Aorta (tissue), 5 donors: ENCODE results near the gene MID1IP1. TPM values are rescaled to one million over a fixed set of nuclear protein-coding genes. Genes with fewer than 3 reads are reported as not detected.

Source experiments
- ATAC-seq: fragments of 200-7000 bp; cut with Tn5 transposase; one replicate; pipeline ENCODE4 v1.9.1; 2022; ENCODE audit warnings: moderate library complexity; ENCODE audit not compliant: low FRiP score
- DNase-seq, 2 donors: peaks; one replicate each; pipeline ENCODE4 v3.0.0-alpha.2; 2020
- H3K27ac ChIP-seq, 2 donors: one replicate each; pipeline ENCODE4 v1.5.1; 2013; ENCODE audit warnings: low read length in 2 of 2, mild to moderate bottlenecking in 2 of 2, moderate library complexity in 2 of 2, control low read depth in 1 of 2, inconsistent platforms in 1 of 2, low read depth in 1 of 2
- H3K27me3 ChIP-seq, 2 donors: one replicate each; pipeline ENCODE4 v1.6.1; 2013; ENCODE audit warnings: control low read depth in 1 of 2, low read length in 1 of 2, mild to moderate bottlenecking in 1 of 2, moderate library complexity in 1 of 2; ENCODE audit not compliant: insufficient read depth in 2 of 2, control insufficient read depth in 1 of 2
- H3K36me3 ChIP-seq, 2 donors: one replicate each; pipeline ENCODE4 v1.6.1; 2013; ENCODE audit warnings: control low read depth in 1 of 2, low read length in 1 of 2, mild to moderate bottlenecking in 1 of 2; ENCODE audit not compliant: insufficient read depth in 2 of 2, control insufficient read depth in 1 of 2
- H3K4me1 ChIP-seq, 2 donors: one replicate each; pipeline ENCODE4 v1.6.1; 2013; ENCODE audit warnings: low read length in 2 of 2, control low read depth in 1 of 2, mild to moderate bottlenecking in 1 of 2, moderate library complexity in 1 of 2; ENCODE audit not compliant: insufficient read depth in 2 of 2, control insufficient read depth in 1 of 2
- H3K4me3 ChIP-seq, 2 donors: one replicate each; pipeline ENCODE4 v1.5.1; 2013; ENCODE audit warnings: low read length in 2 of 2, control low read depth in 1 of 2, mild to moderate bottlenecking in 1 of 2
- H3K9me3 ChIP-seq: one replicate; pipeline ENCODE4 v1.6.1; 2013; ENCODE audit warnings: mild to moderate bottlenecking, low read length; ENCODE audit not compliant: control insufficient read depth
- WGBS, 2 donors: extraction: QIAGEN DNeasy Blood & Tissue Kit; methylation state at CpG; one replicate each; pipeline ENCODE4 v1.1.7; 2013; 5-methylcytosine and 5-hydroxymethylcytosine counted together
- intact Hi-C, 2 donors: fragments of 100-400 bp; cut with DNase I; formaldehyde crosslinking; loops; one replicate each; pipeline versions ENCODE4 v1.14.2 to v1.15.0; 2022
- polyA plus RNA-seq, 2 donors: library from polyadenylated mRNA; stranded (reverse); fragments of 200-250 nt; gene quantifications; one replicate each; pipeline ENCODE4 v1.2.3, GENCODE V29; 2013
- total RNA-seq, 2 donors: library from RNA; stranded (reverse); fragmentation: NEBNext Ultra II Directional; extraction: Animal tissue kit (Norgen Biotek cat#: 25700); gene quantifications; one replicate each; pipeline ENCODE4 v1.2.1, GENCODE V29; 2021
- donor health status: healthy with polysubstance abuse.
- donor health status: Bipolar disorder and iron deficiency.
- donor health status: DM: no; HTN: no; CAD: no.
- donor health status: DM: no; HTN: no; CAD: no.
- donor health status: DM: yes; HTN: yes; CAD: no.

Gene MID1IP1
- total and polyA plus RNA-seq, 4 donors, result 24.4 to 34.0 (median 27.0) TPM

DNA sequence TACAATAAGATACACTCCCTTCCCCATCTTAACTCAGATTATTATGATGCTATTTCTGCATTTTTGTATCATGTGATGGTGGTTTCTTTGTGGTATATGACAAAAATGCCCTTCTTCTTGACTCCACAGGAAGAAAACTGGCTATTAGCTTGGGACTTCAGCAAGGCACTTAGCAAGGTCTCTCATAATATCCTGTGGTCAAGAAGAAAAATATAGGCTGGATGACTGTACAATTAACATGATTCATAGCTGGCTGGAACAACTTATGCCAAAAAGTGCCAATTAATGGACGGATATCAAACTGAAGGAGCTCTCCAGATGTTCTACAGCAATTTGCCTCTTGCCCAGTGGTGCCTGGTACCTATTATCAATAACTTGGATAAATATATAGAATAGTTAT lies 2.3 kb upstream of the MID1IP1 start:
- no peaks in the 10 kb centered on the region for H3K4me1 ChIP-seq
- no peaks in the 10 kb centered on the region for H3K36me3 ChIP-seq
- DNase-seq, result no peak
- H3K9me3 ChIP-seq, result no peaks in the 10 kb centered on the region
- no peak overlapping the region for H3K4me3 ChIP-seq
- H3K27ac ChIP-seq, result no peak overlapping the region
- H3K27me3 ChIP-seq, result no peaks in the 10 kb centered on the region
- intact Hi-C loops, result no loop called here
- ATAC-seq, result no peak
- 56 to 65% methylated on average over 1 of the region's 1 CpG for WGBS, 2 donors

DNA sequence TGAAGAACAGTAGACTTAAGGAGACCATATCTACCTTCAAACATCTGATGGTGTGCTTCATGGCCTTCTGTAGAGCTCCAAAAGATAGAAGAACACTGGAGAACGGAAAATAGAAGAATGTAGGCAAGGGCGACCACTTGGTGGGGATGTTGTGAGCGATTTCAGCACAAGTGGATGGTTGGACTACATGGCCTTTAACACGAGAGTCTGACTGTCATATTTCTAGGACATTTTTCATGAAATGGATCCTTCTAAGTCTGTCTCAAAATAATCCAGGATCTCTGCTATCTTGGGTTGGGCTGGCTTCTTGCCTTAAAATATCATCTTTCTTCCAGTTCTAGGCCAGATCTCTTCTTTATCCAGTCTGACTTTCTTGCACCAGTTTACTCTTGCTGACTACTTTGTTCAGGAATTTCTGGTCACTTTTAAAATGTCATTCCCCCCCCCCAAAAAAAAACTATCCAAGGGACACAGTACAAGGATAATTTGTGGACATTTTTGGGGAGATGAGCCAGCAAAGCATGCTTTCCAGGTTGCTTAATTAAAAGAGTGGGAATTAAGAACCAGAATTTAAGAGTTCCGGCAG lies 1.2 kb upstream of the MID1IP1 start:
- WGBS, 2 donors, result 56 to 62% methylated on average over 5 of the region's 5 CpGs

GRCh38 chrX:38803243-38803587 lies 2.0 kb downstream of the MID1IP1 start:
- ATAC-seq (no peak), DNase-seq (no peak)
- H3K27ac ChIP-seq, result peak overlapping the region in 1 of 2 donors; percentile 96
- intact Hi-C loops, result loop anchor here (5.0 to 10.0 kb wide), 4 partner anchors 64 to 182 kb away; no protein-coding TSS in a partner anchor
- H3K9me3 ChIP-seq, result no peaks in the 10 kb centered on the region
- no peaks in the 10 kb centered on the region for H3K36me3 ChIP-seq
- 34 to 64% methylated on average over 3 of the region's 3 CpGs for WGBS, 2 donors
- H3K27me3 ChIP-seq, result no peaks in the 10 kb centered on the region
- no peak overlapping the region for H3K4me3 ChIP-seq
- no peaks in the 10 kb centered on the region for H3K4me1 ChIP-seq

More for the DNA sequence above, 1.2 kb upstream of the MID1IP1 start:
- no peak for ATAC-seq
- no peaks in the 10 kb centered on the region for H3K4me1 ChIP-seq
- H3K27me3 ChIP-seq, result no peaks in the 10 kb centered on the region
- H3K27ac ChIP-seq, result no peak overlapping the region
- H3K9me3 ChIP-seq, result no peaks in the 10 kb centered on the region
- H3K4me3 ChIP-seq, result no peak overlapping the region
- no peaks in the 10 kb centered on the region for H3K36me3 ChIP-seq
- intact Hi-C loops, result loop anchor here (5.0 to 10.0 kb wide), 4 partner anchors 67 to 185 kb away; no protein-coding TSS in a partner anchor
- no peak for DNase-seq

DNA sequence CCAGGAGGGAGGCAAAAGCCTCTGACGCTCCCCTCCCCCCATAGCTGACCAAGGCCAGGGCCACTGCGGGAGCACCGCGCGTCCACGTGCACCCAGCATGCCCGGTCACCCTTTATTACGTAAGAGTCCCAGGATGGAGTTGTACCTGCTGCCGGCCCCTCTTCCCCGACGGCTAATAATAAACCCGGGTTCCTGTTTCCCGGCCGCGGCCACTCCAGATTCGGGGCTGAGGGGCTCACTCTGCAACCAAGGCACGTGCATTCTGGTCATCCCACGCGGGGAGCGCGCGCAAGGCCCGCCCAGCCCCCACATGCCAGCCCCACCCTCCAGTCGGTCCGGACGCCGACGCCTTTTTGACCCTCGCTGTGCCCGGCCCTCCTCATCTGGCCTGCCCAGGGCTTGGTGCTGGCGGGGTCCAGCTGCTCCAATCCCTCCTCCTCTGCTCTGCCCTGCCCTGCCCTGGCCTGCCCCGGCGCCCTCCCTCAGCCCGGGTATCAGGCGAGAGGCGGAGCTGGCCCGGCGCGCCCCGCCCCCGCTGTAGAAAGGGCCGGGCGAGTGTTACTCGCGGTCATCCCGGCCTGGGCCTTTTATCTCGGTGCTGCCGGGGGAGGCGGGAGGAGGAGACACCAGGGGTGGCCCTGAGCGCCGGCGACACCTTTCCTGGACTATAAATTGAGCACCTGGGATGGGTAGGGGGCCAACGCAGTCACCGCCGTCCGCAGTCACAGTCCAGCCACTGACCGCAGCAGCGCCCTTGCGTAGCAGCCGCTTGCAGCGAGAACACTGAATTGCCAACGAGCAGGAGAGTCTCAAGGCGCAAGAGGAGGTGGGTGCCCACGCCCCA lies 2.6 kb downstream of the MID1IP1 start:
- H3K4me1 ChIP-seq, result no peaks in the 10 kb centered on the region
- no peaks in the 10 kb centered on the region for H3K9me3 ChIP-seq
- intact Hi-C loops, result loop anchor here (5.0 to 10.0 kb wide), 4 partner anchors 63 to 181 kb away; no protein-coding TSS in a partner anchor
- peak overlapping the region in 1 of 2 donors; percentile 96 for H3K27ac ChIP-seq
- ATAC-seq (peak; percentile 90), DNase-seq (peak; percentile 90)
- no peaks in the 10 kb centered on the region for H3K36me3 ChIP-seq
- H3K4me3 ChIP-seq, result peak overlapping the region; percentile 27 to 40
- WGBS, 2 donors, result 1 to 28% methylated on average over 62 to 64 of the region's 64 CpGs
- H3K27me3 ChIP-seq, result no peaks in the 10 kb centered on the region

GRCh38 chrX:38804432-38804681 lies 3.1 kb downstream of the MID1IP1 start:
- no peak for ATAC-seq
- Histone ChIP-seq H3K36me3 (no peaks in the 10 kb centered on the region), H3K4me1 (no peaks in the 10 kb centered on the region), H3K27ac (peak overlapping the region; percentile 17 to 87), H3K4me3 (peak overlapping the region; percentile 27 to 40), H3K9me3 (no peaks in the 10 kb centered on the region), H3K27me3 (no peaks in the 10 kb centered on the region)
- peak in 1 of 2 donors; percentile 75 for DNase-seq
- 0 to 38% methylated on average over 15 to 19 of the region's 19 CpGs for WGBS, 2 donors
- intact Hi-C loops, result loop anchor here (5.0 to 10.0 kb wide), 4 partner anchors 63 to 180 kb away; no protein-coding TSS in a partner anchor

DNA sequence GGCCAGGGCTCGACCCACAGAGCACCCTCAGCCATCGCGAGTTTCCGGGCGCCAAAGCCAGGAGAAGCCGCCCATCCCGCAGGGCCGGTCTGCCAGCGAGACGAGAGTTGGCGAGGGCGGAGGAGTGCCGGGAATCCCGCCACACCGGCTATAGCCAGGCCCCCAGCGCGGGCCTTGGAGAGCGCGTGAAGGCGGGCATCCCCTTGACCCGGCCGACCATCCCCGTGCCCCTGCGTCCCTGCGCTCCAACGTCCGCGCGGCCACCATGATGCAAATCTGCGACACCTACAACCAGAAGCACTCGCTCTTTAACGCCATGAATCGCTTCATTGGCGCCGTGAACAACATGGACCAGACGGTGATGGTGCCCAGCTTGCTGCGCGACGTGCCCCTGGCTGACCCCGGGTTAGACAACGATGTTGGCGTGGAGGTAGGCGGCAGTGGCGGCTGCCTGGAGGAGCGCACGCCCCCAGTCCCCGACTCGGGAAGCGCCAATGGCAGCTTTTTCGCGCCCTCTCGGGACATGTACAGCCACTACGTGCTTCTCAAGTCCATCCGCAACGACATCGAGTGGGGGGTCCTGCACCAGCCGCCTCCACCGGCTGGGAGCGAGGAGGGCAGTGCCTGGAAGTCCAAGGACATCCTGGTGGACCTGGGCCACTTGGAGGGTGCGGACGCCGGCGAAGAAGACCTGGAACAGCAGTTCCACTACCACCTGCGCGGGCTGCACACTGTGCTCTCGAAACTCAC lies 3.6 kb downstream of the MID1IP1 start:
- Histone ChIP-seq H3K4me1 (no peaks in the 10 kb centered on the region), H3K27ac (peak overlapping the region; percentile 17 to 87), H3K4me3 (peak overlapping the region; percentile 27 to 40), H3K27me3 (no peaks in the 10 kb centered on the region), H3K36me3 (no peaks in the 10 kb centered on the region), H3K9me3 (no peaks in the 10 kb centered on the region)
- WGBS, 2 donors, result 0 to 30% methylated on average over 66 of the region's 66 CpGs
- DNase-seq (peak; percentile 68 to 84), ATAC-seq (peak; percentile 47)
- intact Hi-C loops, result loop anchor here (5.0 to 10.0 kb wide), 4 partner anchors 62 to 180 kb away; no protein-coding TSS in a partner anchor

DNA sequence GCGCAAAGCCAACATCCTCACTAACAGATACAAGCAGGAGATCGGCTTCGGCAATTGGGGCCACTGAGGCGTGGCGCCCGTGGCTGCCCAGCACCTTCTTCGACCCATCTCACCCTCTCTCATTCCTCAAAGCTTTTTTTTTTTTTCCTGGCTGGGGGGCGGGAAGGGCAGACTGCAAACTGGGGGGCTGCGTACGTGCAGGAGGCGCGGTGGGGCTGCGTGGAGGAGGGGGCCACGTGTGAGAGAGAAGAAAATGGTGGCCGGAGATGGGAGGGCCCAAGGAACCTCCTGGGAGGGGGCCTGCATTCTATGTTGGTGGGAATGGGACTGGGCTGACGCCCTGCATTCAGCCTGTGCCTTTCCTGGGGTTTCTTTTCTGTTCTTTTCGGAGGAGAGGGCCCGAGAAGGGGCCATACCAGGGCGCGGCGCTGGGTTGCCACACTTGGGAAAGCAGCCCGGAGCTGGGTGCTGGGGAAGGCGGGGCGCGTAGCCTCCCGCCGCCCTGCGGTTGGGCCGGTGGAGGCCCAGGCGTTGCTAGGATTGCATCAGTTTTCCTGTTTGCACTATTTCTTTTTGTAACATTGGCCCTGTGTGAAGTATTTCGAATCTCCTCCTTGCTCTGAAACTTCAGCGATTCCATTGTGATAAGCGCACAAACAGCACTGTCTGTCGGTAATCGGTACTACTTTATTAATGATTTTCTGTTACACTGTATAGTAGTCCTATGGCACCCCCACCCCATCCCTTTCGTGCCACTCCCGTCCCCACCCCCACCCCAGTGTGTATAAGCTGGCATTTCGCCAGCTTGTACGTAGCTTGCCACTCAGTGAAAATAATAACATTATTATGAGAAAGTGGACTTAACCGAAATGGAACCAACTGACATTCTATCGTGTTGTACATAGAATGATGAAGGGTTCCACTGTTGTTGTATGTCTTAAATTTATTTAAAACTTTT lies 4.5 kb downstream of the MID1IP1 start:
- Histone ChIP-seq H3K27ac (peak overlapping the region in 1 of 2 donors; percentile 87), H3K4me1 (no peaks in the 10 kb centered on the region), H3K4me3 (peak overlapping the region; percentile 27 to 40), H3K9me3 (no peaks in the 10 kb centered on the region), H3K27me3 (no peaks in the 10 kb centered on the region), H3K36me3 (no peaks in the 10 kb centered on the region)
- intact Hi-C loops, result loop anchor here in 1 of 2 donors (10.0 kb wide), 1 partner anchor 179 kb away; no protein-coding TSS in a partner anchor
- 1 to 32% methylated on average over 41 of the region's 41 CpGs for WGBS, 2 donors
- DNase-seq (peak; percentile 83 to 87), ATAC-seq (peak; percentile 67)
